COLO668 (cell line): ENCODE data around the gene CACNG5.

Experiments
- DNase-seq: peaks from one replicate; lab custom pipeline; 2025; ENCODE audit not compliant: unreplicated experiment; lab: John Stamatoyannopoulos, UW

Gene CACNG5

DNA sequence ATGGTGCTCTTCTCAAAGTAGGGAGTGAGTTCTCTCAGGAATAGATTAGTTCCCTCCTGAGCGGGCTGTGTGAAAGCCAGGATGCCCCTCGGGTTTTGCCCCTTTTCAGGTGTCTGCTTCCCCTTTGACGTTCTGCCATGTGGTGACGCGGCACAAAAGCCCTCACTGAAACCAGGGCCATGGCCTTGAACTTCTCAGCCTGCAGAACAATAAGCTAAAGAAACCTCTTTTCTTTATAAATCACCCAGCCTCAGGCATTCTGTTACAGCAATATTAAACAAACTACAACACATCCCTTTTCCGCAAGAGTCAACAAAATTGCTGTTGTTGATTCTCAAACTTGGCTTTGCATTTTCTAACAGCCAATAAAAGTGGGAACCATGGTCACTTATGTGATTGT is 15.5 kb upstream of the CACNG5 start:
- DNase-seq: no peak

DNA sequence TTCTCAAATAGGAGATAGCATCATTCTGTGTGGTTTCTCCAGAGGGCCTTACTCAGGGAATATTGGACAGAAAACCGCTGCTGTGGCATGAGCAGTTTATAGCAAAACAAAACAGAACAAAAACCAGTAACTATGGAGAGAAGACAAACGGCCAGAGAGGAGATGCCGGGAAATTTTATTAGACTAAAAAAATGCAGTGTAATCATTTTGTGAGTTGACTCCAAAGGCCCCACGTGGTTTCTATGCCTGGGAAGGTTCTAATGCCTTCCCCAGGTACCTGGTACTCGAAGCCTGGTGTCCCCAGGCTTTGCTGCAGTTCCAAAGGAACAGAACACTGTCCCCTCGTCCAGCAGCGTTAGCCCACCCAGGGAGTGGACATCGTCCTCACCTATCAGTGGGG is 12.9 kb upstream of the CACNG5 start:
- no peak for DNase-seq

- DNase-seq: no peak
Measured at GRCh38 chr17:66826856-66827255, 8.1 kb upstream of the CACNG5 start.

- no peak for DNase-seq
Measured at GRCh38 chr17:66829386-66829864, 5.5 kb upstream of the CACNG5 start.

GRCh38 chr17:66829883-66830282 is 5.0 kb upstream of the CACNG5 start:
- no peak for DNase-seq

DNA sequence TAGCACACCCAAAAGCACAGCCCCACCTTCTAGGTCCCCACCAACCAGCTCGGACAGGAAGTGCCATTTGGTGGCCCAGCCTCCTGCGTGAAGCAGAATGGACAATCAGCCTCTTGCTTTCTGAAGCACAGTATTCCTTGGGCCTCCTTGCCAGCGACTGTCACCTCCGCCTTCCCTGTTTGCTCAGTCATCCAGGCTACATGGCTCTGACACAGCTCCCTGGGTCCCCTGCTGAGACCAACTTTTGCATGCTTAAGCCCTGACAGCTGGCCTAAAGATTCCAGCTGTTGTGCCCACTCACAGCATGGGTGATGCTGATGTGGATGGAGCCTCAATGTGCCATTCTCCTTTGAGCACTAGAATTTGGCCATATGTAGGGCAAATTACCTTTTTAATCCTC is 4.5 kb upstream of the CACNG5 start:
- DNase-seq: no peak

GRCh38 chr17:66831383-66832210 is 3.3 kb upstream of the CACNG5 start:
- DNase-seq: no peak

- DNase-seq: no peak
Measured at GRCh38 chr17:66833201-66833600, 1.7 kb upstream of the CACNG5 start.

- no peak for DNase-seq
Measured at GRCh38 chr17:66834426-66834918, 445 bp upstream of the CACNG5 start.

- DNase-seq: no peak
Measured at GRCh38 chr17:66835476-66835875, 559 bp downstream of the CACNG5 start.

DNA sequence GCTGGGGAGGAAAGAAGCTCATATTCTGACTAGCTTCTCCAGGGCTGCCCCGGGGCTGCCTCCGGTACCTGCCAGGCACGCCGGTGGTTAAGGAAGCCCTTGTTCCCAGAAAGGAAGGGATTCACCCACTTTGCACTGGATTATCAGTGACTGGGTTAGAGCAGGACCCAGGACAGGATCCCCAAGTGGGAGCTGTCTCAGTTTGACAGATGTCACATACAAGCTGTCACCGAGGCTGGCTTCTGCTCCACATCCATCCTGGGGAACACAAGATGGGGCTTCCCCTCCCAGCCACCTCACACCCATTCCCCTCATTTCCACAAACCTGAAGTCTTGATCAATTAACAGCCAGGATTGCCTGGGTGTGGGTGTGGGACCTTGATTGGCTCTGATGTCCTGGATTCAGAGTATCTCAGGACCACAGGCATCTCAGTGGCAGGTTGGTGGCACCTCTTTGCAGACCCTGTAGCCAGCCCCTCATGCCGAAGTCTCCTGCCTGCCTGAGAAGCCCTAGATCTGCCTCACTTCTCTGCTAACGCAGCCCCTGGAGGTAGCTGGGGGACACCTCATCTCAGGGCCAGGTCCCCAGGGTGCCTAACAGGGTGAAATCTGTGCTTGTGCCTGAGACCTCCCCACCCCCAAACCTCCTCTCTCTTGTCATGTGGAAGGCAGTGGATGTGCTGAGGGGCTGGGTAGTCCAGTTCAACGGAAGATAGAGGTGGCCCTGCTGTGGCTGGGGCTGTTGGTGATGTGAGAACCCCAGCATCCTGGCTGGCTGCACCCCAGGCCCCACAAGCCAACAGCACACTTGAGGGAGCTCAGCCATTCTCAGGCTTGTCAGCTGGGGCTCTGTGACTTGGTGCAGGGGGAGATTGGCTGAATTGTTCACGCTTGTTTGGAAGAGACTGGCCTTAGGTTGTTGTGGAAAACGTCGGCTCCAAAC is 1.4 kb downstream of the CACNG5 start:
- no peak for DNase-seq

DNA sequence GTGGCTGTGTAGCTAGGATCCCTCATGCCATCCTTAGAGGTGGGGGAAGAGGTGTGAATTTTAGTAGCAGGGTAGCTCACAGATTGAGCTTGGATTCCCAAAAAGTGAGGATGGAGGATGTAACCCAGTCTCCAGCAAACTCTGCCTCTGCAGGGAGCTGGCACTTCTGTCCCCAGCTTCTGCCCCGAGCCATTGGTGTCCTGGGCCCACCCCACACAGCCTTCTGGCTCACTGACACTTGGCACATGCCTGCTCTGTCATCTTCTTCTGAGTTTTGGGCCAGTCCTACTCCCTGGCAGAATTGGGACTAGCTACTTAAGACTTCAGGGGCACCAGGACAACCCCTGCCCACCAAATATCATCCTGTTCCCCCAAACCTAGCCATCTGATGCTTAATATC is 2.3 kb downstream of the CACNG5 start:
- DNase-seq: no peak

DNA sequence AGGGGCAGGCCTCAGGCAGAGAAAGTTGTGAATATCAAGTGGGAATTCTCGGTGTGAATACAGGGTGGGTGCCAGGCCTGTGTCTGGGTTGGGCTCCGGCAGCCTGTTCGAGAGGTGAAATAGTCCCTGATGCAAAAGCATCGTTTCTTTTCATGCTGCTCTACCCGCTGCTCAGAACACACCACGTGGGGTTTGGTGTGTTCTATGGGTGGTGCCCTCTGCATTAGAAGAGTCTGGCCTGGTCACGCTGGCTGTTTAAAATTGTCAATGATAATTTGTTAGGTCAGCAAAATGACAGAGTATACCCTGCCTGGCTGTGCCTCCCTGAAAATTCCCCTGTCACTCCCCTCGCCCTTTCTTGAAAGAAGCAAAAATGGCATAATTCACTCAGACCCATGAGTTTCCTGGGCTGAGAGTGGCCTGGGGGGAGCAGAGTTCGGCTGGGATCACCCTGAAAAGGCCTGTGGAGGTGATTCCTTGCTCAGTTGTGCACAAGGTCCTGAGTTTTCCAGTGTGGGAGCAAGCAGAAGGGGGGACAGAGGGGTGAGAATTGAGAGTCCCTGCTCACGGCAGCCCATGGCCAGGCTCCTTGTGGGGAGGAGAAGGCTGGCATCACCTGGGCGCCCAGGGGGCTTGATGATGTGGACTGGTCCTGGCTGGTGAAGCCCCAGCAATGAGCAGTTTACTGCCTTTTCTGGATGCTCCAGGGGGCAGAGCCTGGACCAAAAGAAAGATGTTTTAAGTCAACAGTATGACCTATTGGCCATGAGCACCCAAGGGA is 3.2 kb downstream of the CACNG5 start:
- DNase-seq: no peak

DNA sequence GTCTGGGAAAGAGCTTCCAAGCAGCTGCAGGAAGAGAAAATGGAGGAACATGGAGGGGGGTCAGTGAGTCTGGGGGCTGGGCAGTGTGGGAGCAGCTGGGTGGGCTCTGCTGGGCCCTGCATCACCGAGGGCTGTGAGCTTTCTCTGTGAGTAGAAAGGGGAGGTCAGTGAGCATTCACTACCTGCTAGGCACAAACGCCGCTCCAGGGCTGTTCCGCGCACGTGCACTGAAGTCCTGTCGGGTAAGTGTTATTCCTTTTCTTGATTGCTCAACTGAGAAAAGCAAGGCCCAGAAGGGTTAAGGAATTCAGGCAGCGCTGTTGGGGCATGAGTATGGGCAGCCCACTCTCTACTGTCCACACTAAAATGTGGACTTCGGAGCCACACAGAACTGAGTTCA is 4.7 kb downstream of the CACNG5 start:
- DNase-seq: no peak

DNA sequence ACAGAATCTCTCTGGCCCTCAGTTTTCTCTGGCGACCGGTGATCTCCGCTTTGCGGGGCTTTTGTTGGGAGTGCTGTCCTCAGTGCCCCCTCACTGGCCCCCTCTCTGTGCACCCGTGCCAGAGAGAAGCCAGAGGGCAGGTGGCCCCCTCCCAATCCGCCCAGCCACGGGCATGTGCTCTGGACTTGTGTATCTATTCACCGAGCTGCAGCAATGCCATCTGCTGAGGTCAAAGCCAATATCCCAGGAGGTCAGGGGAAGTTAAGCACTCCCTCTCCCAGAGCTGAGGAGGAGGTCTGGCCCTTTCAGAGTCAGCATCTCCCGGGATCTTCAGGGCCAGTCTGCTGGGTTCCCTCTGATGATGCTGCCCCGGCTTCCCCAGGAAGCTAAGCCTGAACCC is 5.1 kb downstream of the CACNG5 start:
- no peak for DNase-seq

DNA sequence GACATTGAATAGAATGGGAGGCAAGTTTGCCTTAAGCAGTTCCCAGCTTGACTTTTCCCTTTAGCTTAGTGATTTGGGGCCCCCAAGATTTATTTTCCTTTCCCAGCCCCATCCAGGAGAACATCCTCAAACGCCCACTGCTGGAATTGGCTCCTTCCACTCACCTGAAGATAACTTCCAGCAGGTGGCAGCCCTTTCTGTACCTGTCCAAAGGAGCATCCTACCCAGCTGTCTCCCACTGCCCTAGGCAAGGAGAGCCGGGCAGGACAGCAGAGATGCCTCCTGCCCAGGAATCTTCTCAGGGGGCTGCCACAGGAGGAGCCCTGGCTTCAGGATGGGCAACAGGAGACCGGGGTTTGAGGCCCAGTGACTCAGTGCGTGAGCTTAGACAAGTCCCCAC is 6.4 kb downstream of the CACNG5 start:
- no peak for DNase-seq

GRCh38 chr17:66841744-66842143 is 6.8 kb downstream of the CACNG5 start:
- DNase-seq: no peak

DNA sequence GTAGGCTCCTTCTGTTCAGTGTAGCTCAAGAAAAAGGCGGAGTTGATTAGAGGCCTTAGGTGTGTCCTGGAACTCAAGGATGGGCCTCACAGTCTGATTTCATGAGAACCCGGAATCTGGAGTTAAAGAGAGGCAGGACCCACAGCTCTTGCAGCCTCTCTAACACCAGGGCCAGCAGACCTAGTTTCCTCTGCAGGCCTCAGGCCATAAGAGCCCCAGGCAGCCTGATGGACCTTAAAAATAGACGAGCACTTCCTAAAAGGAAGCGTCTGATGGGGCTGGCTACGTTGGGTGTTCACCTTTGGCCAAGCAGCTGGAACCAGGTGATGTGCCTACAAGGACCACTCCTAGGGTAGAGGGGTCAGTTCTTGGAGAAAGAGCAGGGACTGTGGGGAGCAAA is 7.6 kb downstream of the CACNG5 start:
- DNase-seq: no peak

- no peak for DNase-seq
Measured at GRCh38 chr17:66842959-66843358, 8.0 kb downstream of the CACNG5 start.

- no peak for DNase-seq
Measured at GRCh38 chr17:66843627-66844026, 8.7 kb downstream of the CACNG5 start.

DNA sequence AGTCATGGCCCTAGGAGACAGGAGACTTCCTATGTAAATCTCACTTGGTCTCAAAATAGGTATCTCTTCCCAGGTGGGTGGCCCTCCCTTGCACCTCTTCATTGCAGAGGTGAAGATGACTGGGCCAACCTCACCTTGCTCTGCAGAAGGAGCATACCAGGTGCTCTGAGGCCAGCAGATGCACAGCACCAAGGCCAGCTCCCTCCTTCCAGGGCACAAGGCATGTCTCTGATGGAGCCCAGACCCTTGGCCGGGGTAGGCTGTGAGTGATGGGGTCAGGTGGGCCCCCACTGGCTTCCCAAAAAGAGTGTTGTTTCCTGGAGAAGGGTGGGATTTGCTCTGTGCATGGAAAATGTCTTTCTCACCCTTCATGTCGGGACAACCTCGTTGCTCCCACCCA is 12.8 kb downstream of the CACNG5 start:
- no peak for DNase-seq
